PFSK-1 (cell line): ENCODE measurements around the gene ARHGEF35.

Experiments used
- POLR2AphosphoS5 ChIP-seq: IDR thresholded peaks from 2 replicates; pipeline ENCODE4 v1.6.1; 2012; ENCODE audit warnings: low read depth, mild to moderate bottlenecking, control low read depth, low read length, moderate library complexity
- SIN3A ChIP-seq: IDR thresholded peaks from 2 replicates; pipeline ENCODE4 v1.6.1; 2012; ENCODE audit warnings: mild to moderate bottlenecking, low read length, moderate library complexity, borderline replicate concordance; ENCODE audit not compliant: insufficient read depth

DNA sequence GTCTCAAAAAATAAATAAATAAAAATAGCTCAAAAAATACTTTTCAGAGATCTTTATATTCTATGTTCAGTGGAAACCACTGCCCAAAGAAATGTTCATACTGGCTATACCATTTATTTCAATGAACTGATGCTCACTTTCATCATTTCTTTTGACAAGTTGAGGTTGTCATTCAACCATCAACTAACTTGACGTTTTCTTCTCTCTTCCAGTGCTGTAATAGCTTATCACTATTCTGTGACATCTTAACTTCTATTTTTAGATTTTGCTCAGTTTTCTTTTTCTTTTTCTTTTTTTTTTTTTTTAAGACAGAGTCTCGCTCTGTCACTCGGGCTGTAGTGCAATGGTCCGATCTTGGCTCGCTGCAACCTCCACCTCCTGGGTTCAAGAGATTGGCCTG is 21.0 kb downstream of the ARHGEF35 start:
- TF ChIP-seq POLR2AphosphoS5 (no peak), SIN3A (no peak)
